HG03135 (cell line): ENCODE data around the gene ATP2B1.
"Not testable (repeated sequence)": the region's sequence is repeated elsewhere in the genome, so short reads cannot be mapped to it uniquely, and the experiment has no call there.

Experiments used
- ATAC-seq: cut with Tn5 transposase; IDR thresholded peaks from one replicate; pipeline ENCODE4 v1.9.1; 2021; ENCODE audit warnings: mild to moderate bottlenecking, moderate library complexity; ENCODE audit not compliant: unreplicated experiment

The ATP2B1 gene

GRCh38 chr12:89708565-89709156 lies at the start of gene ATP2B1:
ATP2B1 (minus strand) TSS chr12:89708838; CDS start chr12:89655886, 52,952 bp downstream.
- ATAC-seq = peak; percentile 53

GRCh38 chr12:89757987-89758386 lies 49.3 kb upstream of the ATP2B1 start:
- not testable (repeated sequence) for ATAC-seq

DNA sequence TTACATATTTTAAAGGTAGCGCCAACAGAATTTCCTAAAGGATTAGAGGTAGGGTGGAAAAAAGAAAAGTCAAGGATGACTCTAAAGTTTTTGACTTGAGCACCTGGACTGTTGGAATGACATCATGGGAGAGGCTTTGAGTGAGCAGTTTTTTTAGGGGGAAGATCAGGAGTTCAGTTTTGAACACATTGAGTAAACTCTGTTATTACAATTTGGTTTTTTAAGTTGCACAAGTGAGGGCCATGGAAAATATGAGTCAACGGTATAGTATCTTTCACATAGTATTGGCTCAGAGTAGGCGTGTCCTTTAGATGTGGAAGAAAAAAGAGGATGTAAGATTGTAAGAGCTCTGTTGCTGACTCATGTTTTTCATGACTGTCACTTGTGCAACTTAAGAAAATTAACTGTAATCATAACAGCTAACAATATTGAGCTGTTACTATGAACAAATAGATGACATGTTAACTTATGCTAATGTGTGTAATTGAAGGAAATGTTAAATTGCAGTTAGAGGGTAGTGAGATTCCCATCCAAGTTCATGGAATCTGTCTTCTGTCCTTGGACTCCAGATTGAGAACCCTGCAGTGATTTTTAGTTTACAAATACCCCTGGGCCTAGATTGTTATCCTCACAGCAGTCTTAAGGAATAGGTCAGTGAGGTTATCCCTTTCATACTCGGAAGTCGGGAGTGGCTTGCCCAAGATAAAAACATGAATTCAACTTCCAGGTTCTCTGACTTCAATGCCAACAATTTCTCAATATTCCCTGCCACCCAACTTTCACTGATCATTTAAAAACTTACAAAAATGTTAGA lies 48.2 kb upstream of the ATP2B1 start:
- peak; percentile 87 for ATAC-seq

GRCh38 chr12:89756194-89756584 lies 47.6 kb upstream of the ATP2B1 start:
- ATAC-seq = peak; percentile 8

GRCh38 chr12:89753997-89754396 lies 45.4 kb upstream of the ATP2B1 start:
- ATAC-seq = no peak

GRCh38 chr12:89752341-89752740 lies 43.7 kb upstream of the ATP2B1 start:
- ATAC-seq = peak; percentile 42

- ATAC-seq = no peak
Measured at GRCh38 chr12:89750389-89751351, 42.0 kb upstream of the ATP2B1 start.

DNA sequence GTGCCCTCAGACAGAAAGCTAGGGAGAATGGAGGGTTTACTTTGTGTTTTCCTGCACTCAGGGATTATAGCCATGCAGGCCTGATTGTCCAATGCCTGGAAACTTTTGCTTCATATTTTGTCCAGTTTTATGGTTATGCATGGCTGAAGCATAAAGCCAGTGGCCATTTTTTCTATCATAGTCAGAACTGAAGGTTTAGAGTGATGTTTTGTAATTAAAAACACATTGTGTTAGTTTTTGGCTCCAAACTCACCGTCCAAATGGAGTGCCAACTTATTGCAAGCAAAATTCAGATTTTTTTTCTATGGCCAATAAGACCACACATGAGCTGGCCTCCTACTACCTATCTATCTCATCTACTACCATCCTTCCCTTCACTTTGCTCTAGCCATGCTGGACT lies 40.2 kb upstream of the ATP2B1 start:
- ATAC-seq = no peak

- ATAC-seq = no peak
Measured at GRCh38 chr12:89745286-89745685, 36.6 kb upstream of the ATP2B1 start.

DNA sequence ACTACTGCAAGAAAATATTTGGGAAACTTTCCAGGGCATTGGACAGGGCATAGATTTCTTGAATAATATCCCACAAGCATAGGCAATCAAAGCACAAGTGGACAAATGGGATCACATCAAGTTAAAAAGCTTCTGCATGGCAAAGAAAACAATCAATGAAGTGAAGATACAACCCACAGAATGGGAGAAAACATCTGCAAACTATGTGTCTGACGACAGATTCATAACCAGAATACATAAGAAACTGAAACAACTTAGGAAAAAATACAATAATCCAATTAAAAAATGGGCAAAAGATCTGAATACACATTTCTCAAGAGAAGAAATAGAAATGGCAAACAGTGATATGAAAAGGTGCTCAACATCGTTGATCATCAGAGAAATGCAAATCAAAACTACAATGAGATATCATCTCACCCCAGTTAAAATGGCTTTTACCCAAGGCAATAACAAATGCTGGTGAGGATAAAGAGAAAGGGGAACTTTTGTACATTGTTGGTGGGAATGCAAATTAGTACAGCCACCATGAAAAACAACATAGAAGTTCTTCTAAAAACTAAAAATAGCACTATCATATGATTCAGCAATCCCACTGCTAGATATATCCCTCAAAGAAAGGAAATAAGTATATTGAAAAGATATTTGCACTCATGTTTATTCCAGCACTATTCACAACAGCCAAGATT lies 33.8 kb upstream of the ATP2B1 start:
- no peak for ATAC-seq

DNA sequence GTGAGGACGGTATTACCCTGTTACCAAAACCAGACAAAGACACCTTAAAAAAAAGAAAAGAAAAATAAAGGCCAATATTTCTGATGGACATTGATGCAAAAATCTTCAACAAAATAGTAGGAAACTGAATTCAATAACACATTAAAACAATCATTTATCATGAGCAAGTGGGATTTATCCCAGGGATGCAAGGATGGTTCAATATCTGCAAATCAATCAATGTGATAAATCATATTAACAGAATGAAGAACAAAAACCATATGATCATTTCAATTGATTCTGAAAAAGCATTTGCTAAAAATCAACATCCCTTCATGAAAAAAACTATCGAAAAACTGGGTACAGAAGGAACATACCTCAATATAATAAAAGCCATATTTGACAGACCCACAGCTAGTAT lies 32.3 kb upstream of the ATP2B1 start:
- no peak for ATAC-seq

- ATAC-seq = no peak
Measured at GRCh38 chr12:89736995-89737394, 28.4 kb upstream of the ATP2B1 start.

DNA sequence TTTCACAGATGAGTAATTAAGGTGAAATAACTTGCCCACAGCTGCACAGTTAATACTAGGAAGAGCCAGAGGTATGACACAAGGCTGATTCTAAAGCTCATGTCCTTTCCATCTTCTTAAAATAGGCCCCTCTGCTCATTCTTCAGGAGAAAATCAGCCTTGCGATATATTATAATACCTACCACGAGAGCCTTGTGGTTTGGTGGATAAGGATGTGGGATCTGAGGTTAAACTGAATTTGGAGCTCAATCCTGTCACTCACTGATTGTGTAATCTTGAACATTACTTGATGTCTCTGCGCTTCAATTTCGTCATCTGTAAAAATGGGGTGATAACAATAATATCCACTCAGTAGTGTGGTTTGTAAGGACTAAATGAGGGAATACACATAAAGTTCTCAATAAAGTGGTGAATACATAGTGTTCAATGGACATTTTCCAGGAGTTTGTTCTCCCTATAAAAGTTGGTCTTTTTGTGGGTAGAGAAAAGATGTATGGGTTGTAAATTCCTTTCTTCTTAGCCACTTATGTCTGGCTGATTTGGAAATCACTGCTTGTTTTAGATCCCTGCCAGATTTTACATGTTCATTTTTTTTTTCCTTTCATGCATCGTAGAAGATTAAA lies 25.1 kb upstream of the ATP2B1 start:
- ATAC-seq = no peak

DNA sequence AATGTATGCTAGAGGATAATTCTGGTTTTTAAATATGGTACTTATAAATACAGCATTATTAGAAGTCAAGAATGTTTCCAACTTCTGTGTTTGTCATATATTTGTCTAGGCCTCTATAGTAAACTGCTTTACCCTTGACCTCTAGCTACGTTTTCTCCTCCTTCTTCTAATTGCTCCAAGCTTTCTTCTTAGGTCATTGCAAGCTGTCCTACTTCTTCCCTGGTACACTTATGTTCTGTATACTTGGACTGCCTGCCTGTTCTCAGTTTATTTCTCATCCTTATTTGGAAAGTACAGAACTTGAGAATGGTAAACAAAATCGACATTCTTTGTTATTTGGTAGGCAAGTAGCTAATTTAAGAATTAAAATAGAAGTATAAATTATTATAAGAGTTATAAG lies 23.9 kb upstream of the ATP2B1 start:
- ATAC-seq = no peak

DNA sequence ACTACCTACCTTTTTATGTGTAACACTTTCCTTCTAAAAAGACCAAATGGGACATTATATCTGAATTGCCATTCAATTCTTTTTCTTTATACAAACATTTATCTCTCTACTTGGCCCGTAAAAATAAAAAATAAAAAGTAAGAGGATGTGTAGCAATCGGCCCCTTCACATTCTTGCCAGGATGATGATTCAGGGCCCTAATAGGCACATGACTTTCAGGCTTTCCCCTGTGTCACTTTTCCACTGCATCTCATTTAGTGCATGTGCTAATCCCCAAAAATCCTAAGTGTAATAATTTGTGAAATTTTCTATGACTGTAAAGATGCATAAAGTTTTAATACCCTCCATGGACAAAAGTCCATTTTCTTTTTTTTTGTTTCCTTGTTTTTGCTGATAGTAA lies 23.0 kb upstream of the ATP2B1 start:
- ATAC-seq = no peak

DNA sequence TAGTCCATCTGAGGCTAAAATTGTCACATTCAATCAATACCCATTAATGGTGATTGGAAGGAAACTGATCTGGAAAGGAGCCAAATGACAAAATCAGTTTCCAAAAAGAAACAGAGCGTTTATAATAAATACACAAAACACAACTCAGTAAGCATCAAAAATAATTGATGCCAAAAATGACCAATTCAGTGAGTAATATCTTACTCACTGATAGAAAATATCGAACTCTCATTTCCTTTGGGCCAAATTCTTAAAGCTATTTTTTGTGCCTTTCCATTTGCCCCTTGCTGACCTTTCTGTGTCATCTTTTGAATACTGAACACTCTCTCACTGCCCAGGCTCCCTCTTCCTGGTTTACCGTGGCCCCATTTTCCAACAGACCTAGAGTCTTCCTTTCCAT lies 22.5 kb upstream of the ATP2B1 start:
- ATAC-seq = no peak

DNA sequence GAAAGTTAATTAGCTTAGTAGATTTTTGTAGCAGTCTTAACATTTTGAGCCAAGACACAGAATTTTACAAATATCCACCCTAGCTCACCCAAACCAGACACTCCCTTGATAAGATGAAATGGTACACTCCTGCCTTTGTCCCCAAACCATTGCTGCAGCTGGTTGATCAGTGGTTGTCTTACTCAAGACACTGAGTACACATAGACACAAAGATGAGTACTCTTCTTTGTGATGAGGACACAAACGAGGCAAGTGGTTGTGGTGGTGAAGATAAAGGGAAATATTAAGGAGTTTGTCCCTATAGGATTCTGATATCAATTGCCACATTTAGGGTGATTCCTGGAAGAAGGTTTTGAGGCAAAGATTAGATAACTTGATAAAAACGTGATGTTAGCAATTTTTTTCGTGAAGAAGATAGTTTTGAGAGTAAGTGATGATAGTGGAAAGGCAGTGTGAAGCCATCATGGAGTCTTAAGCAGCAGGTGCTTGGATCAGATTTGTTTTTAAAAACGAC lies 21.4 kb upstream of the ATP2B1 start:
- no peak for ATAC-seq

- ATAC-seq = no peak
Measured at GRCh38 chr12:89723276-89723675, 14.6 kb upstream of the ATP2B1 start.

- peak; percentile 93 for ATAC-seq
Measured at GRCh38 chr12:89721291-89721987, 12.8 kb upstream of the ATP2B1 start.
